ENCODE measurements around the gene ZNF534.

GRCh38 chr19:52428937-52429336 lies at the start of gene ZNF534:
- no peak for TF ChIP-seq CTCF (conservative IDR thresholded peaks at IDR 0.05; ENCODE audit: low read length)
- no peak for TF ChIP-seq EZH2phosphoT487 (IDR thresholded peaks at IDR 0.05; ENCODE audit: borderline replicate concordance)
